Measurements from ENCODE around the gene D2HGDH.
"Not testable (repeated sequence)": the region's sequence is repeated elsewhere in the genome, so short reads cannot be mapped to it uniquely, and the experiment has no call there.

Gene D2HGDH

GRCh38 chr2:241817821-241818215, 83.4 kb downstream of the D2HGDH start:
- DNase-seq: not testable (repeated sequence)
